Hepatocyte (in vitro differentiated cells): ENCODE results near the gene MAB21L4.

ENCODE experiments used
- CTCF ChIP-seq: fragments of 200-600 bp; sonication (generic); IDR thresholded peaks from 2 replicates; pipeline ENCODE4 v1.5.1; 2016; ENCODE audit warnings: antibody characterized with exemption, mild to moderate bottlenecking; ENCODE audit not compliant: poor library complexity
- EZH2 ChIP-seq: fragments of 200-600 bp; sonication (generic); IDR thresholded peaks from 2 replicates; pipeline ENCODE4 v1.6.1; 2016; ENCODE audit warnings: antibody characterized with exemption, mild to moderate bottlenecking, borderline replicate concordance
- EZH2phosphoT487 ChIP-seq: fragments of 200-600 bp; sonication (generic); IDR thresholded peaks from one replicate; pipeline ENCODE4 v1.6.1; 2018; ENCODE audit warnings: antibody characterized with exemption, mild to moderate bottlenecking, low read depth, moderate library complexity; ENCODE audit not compliant: unreplicated experiment, severe bottlenecking

- no peak for TF ChIP-seq CTCF
- no peak for TF ChIP-seq EZH2
- TF ChIP-seq EZH2phosphoT487, result no peak
Observed at GRCh38 chr2:240855670-240856069, 40.3 kb downstream of the MAB21L4 start.
